ENCODE results near the gene NFIA. TPM values are rescaled to one million over a fixed set of nuclear protein-coding genes. Genes with fewer than 3 reads are reported as not detected.
A peak's percentile ranks its signal among the peaks of the same experiment; 100 is the strongest.

NFIA gene
- total and polyA plus RNA-seq, 7 donors = 4.0 to 42.7 (median 30.6) TPM

- ATAC-seq = no peak
- TF ChIP-seq CTCF (IDR thresholded peaks at IDR 0.05) = no peak
- Histone ChIP-seq H3K9me3 (no peaks in the 10 kb centered on the region), H3K36me3 (ENCODE audit: insufficient read depth in 1 of 2, low read depth in 1 of 2) (no peaks in the 10 kb centered on the region), H3K4me1 (peaks cover 65% of the 10 kb centered on the region), H3K27me3 (ENCODE audit: insufficient read depth in 3 of 3, low read length in 2 of 3) (no peaks in the 10 kb centered on the region), H3K27ac (peak overlapping the region; percentile 82), H3K4me3 (peak overlapping the region; percentile 64)
- intact Hi-C loops (cut with DNase I) = no loop called here
- WGBS, 3 donors = 21 to 39% (median 30%) methylated on average over 2 of the region's 2 CpGs
- DNase-seq = no peak
Observed at GRCh38 chr1:61102621-61103020, 20.3 kb downstream of the NFIA start.

GRCh38 chr1:61104220-61104671 is 21.9 kb downstream of the NFIA start:
- Histone ChIP-seq H3K36me3 (ENCODE audit: insufficient read depth in 1 of 2, low read depth in 1 of 2) (no peaks in the 10 kb centered on the region), H3K4me3 (no peak overlapping the region), H3K9me3 (no peaks in the 10 kb centered on the region), H3K27ac (peak overlapping the region; percentile 82), H3K4me1 (peaks cover 49% of the 10 kb centered on the region), H3K27me3 (ENCODE audit: insufficient read depth in 3 of 3, low read length in 2 of 3) (no peaks in the 10 kb centered on the region)
- ATAC-seq (no peak), DNase-seq (no peak)
- intact Hi-C loops (cut with DNase I) = no loop called here
- no peak for TF ChIP-seq CTCF (IDR thresholded peaks at IDR 0.05)
- WGBS, 3 donors = 47 to 58% (median 53%) methylated on average over 3 of the region's 3 CpGs

GRCh38 chr1:61107638-61108037 is 25.3 kb downstream of the NFIA start:
- Histone ChIP-seq H3K27ac (no peak overlapping the region), H3K4me3 (no peak overlapping the region), H3K36me3 (ENCODE audit: insufficient read depth in 1 of 2, low read depth in 1 of 2) (no peaks in the 10 kb centered on the region), H3K27me3 (ENCODE audit: insufficient read depth in 3 of 3, low read length in 2 of 3) (no peaks in the 10 kb centered on the region), H3K4me1 (peaks cover 51% of the 10 kb centered on the region), H3K9me3 (no peaks in the 10 kb centered on the region)
- intact Hi-C loops (cut with DNase I) = no loop called here
- DNase-seq = no peak
- TF ChIP-seq CTCF (IDR thresholded peaks at IDR 0.05) = no peak
- WGBS, 3 donors = 48 to 98% (median 96%) methylated on average over 1 of the region's 1 CpG
- ATAC-seq = no peak

GRCh38 chr1:61109158-61109557 is 26.8 kb downstream of the NFIA start:
- Histone ChIP-seq H3K27ac (no peak overlapping the region), H3K36me3 (ENCODE audit: insufficient read depth in 1 of 2, low read depth in 1 of 2) (no peaks in the 10 kb centered on the region), H3K9me3 (no peaks in the 10 kb centered on the region), H3K4me1 (peaks cover 37% of the 10 kb centered on the region), H3K4me3 (no peak overlapping the region), H3K27me3 (ENCODE audit: insufficient read depth in 3 of 3, low read length in 2 of 3) (no peaks in the 10 kb centered on the region)
- WGBS, 3 donors = 77 to 79% (median 79%) methylated on average over 1 of the region's 1 CpG
- DNase-seq = no peak
- ATAC-seq = no peak
- intact Hi-C loops (cut with DNase I) = no loop called here
- TF ChIP-seq CTCF (IDR thresholded peaks at IDR 0.05) = no peak

GRCh38 chr1:61109910-61110309 is 27.5 kb downstream of the NFIA start:
- Histone ChIP-seq H3K27ac (no peak overlapping the region), H3K4me1 (peaks cover 32% of the 10 kb centered on the region), H3K27me3 (ENCODE audit: insufficient read depth in 3 of 3, low read length in 2 of 3) (no peaks in the 10 kb centered on the region), H3K4me3 (no peak overlapping the region), H3K36me3 (ENCODE audit: insufficient read depth in 1 of 2, low read depth in 1 of 2) (no peaks in the 10 kb centered on the region), H3K9me3 (no peaks in the 10 kb centered on the region)
- TF ChIP-seq CTCF (IDR thresholded peaks at IDR 0.05) = no peak
- DNase-seq (no peak), ATAC-seq (no peak)
- intact Hi-C loops (cut with DNase I) = no loop called here

Measured in psoas muscle (tissue), 8 donors.